ENCODE results near the gene NSUN6. TPM values are rescaled to one million over a fixed set of nuclear protein-coding genes. Genes with fewer than 3 reads are reported as not detected.

The NSUN6 gene
- total RNA-seq, 1 experiment from 2014 or later = 12.5 TPM

GRCh38 chr10:18501198-18501597 is 150.2 kb downstream of the NSUN6 start:
- ChIA-PET CTCF (no interaction called here), POLR2A (no interaction called here), RAD21 (ENCODE audit: low non-redundant PET in 1 of 2, low total read pairs in 2 of 2, uncharacterized antibody in 2 of 2, unreplicated experiment in 2 of 2) (no interaction called here)
- no peaks in the 10 kb centered on the region for H3K9me3 ChIP-seq (ENCODE audit: control insufficient read depth in 1 of 2, insufficient read depth in 1 of 2, low read depth in 1 of 2, low read length in 2 of 2)
- no peaks in the 10 kb centered on the region for H3K27me3 ChIP-seq (ENCODE audit: insufficient read depth, low read length)
- H3K79me2 ChIP-seq (ENCODE audit: insufficient read depth, low read length) = no peaks in the 10 kb centered on the region
- no peak overlapping the region for H3K4me2 ChIP-seq (ENCODE audit: low read length)
- H3K36me3 ChIP-seq (ENCODE audit: control insufficient read depth in 1 of 2, insufficient read depth in 2 of 2, low read length in 2 of 2) = no peaks in the 10 kb centered on the region
- no peaks in the 10 kb centered on the region for H4K20me1 ChIP-seq (ENCODE audit: insufficient read depth)
- ATAC-seq = no peak
- no peak for TF ChIP-seq JUND (IDR thresholded peaks at IDR 0.05)
- TF ChIP-seq EZH2 (IDR thresholded peaks at IDR 0.05) = no peak
- TF ChIP-seq, protein P1, sequence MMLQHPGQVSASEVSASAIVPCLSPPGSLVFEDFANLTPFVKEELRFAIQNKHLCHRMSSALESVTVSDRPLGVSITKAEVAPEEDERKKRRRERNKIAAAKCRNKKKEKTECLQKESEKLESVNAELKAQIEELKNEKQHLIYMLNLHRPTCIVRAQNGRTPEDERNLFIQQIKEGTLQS (IDR thresholded peaks at IDR 0.05) = no peak
- no peak for TF ChIP-seq SP1 (IDR thresholded peaks at IDR 0.05; ENCODE audit: low read depth)
- TF ChIP-seq TCF7L2 (IDR thresholded peaks at IDR 0.05; ENCODE audit: borderline replicate concordance, extremely low read depth, insufficient read depth, insufficient read length) = no peak
- no peak for TF ChIP-seq ZNF274 (IDR thresholded peaks at IDR 0.05; ENCODE audit: low read depth, low read length)
- no peak for TF ChIP-seq SIN3A (IDR thresholded peaks at IDR 0.05; ENCODE audit: low read depth)
- TF ChIP-seq EZH2phosphoT487 (IDR thresholded peaks at IDR 0.05; ENCODE audit: borderline replicate concordance) = no peak
- no peak for TF ChIP-seq SRF (IDR thresholded peaks at IDR 0.05; ENCODE audit: low read depth)
- TF ChIP-seq FOSL1 (IDR thresholded peaks at IDR 0.05; ENCODE audit: low read depth) = no peak
- no TSS peak for BruUV-seq (replicated peaks)
- H3K27ac ChIP-seq (ENCODE audit: low read depth, low read length) = no peak overlapping the region
- intact Hi-C loops (cut with micrococcal nuclease) = no loop called here
- H3K4me3 ChIP-seq (replicated peaks in 1 of 2; ENCODE audit: low read depth in 1 of 2, low read length in 2 of 2) = no peak overlapping the region
- H3K4me1 ChIP-seq (ENCODE audit: control insufficient read depth in 1 of 2, insufficient read depth in 2 of 2, low read length in 2 of 2) = no peaks in the 10 kb centered on the region
- no peak overlapping the region for H2AFZ ChIP-seq (ENCODE audit: low read depth, low read length, poor library complexity, severe bottlenecking)
- H3K9me2 ChIP-seq (ENCODE audit: insufficient read depth) = no peaks in the 10 kb centered on the region
- no peak for DNase-seq (ENCODE audit: low read depth, low spot score)
- H3K9ac ChIP-seq (ENCODE audit: low read length) = no peak overlapping the region

DNA sequence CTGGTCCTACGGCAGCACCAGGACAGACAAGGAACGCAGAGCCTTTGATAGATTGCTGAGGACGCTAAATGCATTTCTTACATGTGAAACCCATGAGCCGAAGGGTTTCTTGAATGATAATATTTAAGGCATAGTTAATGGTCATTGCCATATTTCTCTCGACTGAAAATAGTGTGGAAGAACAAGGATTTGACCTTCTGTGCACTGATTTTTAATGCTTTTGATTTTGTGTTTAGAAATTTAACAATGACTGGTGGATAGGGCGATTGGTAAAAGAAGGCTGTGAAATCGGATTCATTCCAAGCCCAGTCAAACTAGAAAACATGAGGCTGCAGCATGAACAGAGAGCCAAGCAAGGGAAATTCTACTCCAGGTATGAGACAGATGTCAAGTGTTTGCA is 150.8 kb downstream of the NSUN6 start:
- no peak for TF ChIP-seq JUND (IDR thresholded peaks at IDR 0.05)
- no peak for TF ChIP-seq CEBPB (IDR thresholded peaks at IDR 0.05; ENCODE audit: low read depth)
- TF ChIP-seq SIN3A (IDR thresholded peaks at IDR 0.05; ENCODE audit: low read depth) = no peak
- no peak for TF ChIP-seq ZFX (IDR thresholded peaks at IDR 0.05)
- TF ChIP-seq FOSL1 (IDR thresholded peaks at IDR 0.05; ENCODE audit: low read depth) = no peak
- TF ChIP-seq EZH2phosphoT487 (IDR thresholded peaks at IDR 0.05; ENCODE audit: borderline replicate concordance) = no peak
- TF ChIP-seq MAX (IDR thresholded peaks at IDR 0.05) = no peak
- TF ChIP-seq, protein P2, sequence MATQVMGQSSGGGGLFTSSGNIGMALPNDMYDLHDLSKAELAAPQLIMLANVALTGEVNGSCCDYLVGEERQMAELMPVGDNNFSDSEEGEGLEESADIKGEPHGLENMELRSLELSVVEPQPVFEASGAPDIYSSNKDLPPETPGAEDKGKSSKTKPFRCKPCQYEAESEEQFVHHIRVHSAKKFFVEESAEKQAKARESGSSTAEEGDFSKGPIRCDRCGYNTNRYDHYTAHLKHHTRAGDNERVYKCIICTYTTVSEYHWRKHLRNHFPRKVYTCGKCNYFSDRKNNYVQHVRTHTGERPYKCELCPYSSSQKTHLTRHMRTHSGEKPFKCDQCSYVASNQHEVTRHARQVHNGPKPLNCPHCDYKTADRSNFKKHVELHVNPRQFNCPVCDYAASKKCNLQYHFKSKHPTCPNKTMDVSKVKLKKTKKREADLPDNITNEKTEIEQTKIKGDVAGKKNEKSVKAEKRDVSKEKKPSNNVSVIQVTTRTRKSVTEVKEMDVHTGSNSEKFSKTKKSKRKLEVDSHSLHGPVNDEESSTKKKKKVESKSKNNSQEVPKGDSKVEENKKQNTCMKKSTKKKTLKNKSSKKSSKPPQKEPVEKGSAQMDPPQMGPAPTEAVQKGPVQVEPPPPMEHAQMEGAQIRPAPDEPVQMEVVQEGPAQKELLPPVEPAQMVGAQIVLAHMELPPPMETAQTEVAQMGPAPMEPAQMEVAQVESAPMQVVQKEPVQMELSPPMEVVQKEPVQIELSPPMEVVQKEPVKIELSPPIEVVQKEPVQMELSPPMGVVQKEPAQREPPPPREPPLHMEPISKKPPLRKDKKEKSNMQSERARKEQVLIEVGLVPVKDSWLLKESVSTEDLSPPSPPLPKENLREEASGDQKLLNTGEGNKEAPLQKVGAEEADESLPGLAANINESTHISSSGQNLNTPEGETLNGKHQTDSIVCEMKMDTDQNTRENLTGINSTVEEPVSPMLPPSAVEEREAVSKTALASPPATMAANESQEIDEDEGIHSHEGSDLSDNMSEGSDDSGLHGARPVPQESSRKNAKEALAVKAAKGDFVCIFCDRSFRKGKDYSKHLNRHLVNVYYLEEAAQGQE (IDR thresholded peaks at IDR 0.05; ENCODE audit: low read depth) = no peak
- TF ChIP-seq RAD21 (IDR thresholded peaks at IDR 0.05; ENCODE audit: low read depth) = no peak
- no peak for TF ChIP-seq ZNF274 (IDR thresholded peaks at IDR 0.05; ENCODE audit: low read depth, low read length)
- no peak for TF ChIP-seq SP1 (IDR thresholded peaks at IDR 0.05; ENCODE audit: low read depth)
- no peak for TF ChIP-seq YY1 (IDR thresholded peaks at IDR 0.05; ENCODE audit: extremely low read depth, insufficient replicate concordance, low read depth, low read length)
- TF ChIP-seq EGR1 (IDR thresholded peaks at IDR 0.05; ENCODE audit: low read depth) = no peak
- no peak for DNase-seq (ENCODE audit: low read depth, low spot score)
- no TSS peak for BruUV-seq (replicated peaks)
- Histone ChIP-seq H3K79me2 (ENCODE audit: insufficient read depth, low read length) (no peaks in the 10 kb centered on the region), H3K27me3 (ENCODE audit: insufficient read depth, low read length) (no peaks in the 10 kb centered on the region), H3K9me3 (ENCODE audit: control insufficient read depth in 1 of 2, insufficient read depth in 1 of 2, low read depth in 1 of 2, low read length in 2 of 2) (no peaks in the 10 kb centered on the region), H4K20me1 (ENCODE audit: insufficient read depth) (no peaks in the 10 kb centered on the region), H3K4me2 (ENCODE audit: low read length) (no peak overlapping the region), H3K36me3 (ENCODE audit: control insufficient read depth in 1 of 2, insufficient read depth in 2 of 2, low read length in 2 of 2) (no peaks in the 10 kb centered on the region), H3K4me3 (replicated peaks in 1 of 2; ENCODE audit: low read depth in 1 of 2, low read length in 2 of 2) (no peak overlapping the region), H3K9me2 (ENCODE audit: insufficient read depth) (no peaks in the 10 kb centered on the region), H3K27ac (ENCODE audit: low read depth, low read length) (no peak overlapping the region), H3K4me1 (ENCODE audit: control insufficient read depth in 1 of 2, insufficient read depth in 2 of 2, low read length in 2 of 2) (no peaks in the 10 kb centered on the region), H3K9ac (ENCODE audit: low read length) (no peak overlapping the region), H2AFZ (ENCODE audit: low read depth, low read length, poor library complexity, severe bottlenecking) (no peak overlapping the region)
- POLR2A ChIA-PET = no interaction called here
- ATAC-seq = no peak
- intact Hi-C loops (cut with micrococcal nuclease) = no loop called here
- CTCF ChIA-PET = no interaction called here
- RAD21 ChIA-PET (ENCODE audit: low non-redundant PET in 1 of 2, low total read pairs in 2 of 2, uncharacterized antibody in 2 of 2, unreplicated experiment in 2 of 2) = no interaction called here
